Stimulated activated CD4-positive, alpha-beta T cell treated with anti-CD3 and anti-CD28 coated beads, Interleukin-2, amount 100 ng/mL, for 48 hours (primary cell): Measurements from ENCODE around the gene FFAR1.

Experiments used
- DNase-seq, 2 donors: peaks; one replicate each; pipeline ENCODE4 v3.0.0-alpha.2; 2020

Gene FFAR1, protein sequence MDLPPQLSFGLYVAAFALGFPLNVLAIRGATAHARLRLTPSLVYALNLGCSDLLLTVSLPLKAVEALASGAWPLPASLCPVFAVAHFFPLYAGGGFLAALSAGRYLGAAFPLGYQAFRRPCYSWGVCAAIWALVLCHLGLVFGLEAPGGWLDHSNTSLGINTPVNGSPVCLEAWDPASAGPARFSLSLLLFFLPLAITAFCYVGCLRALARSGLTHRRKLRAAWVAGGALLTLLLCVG (N-terminal part only)

DNA sequence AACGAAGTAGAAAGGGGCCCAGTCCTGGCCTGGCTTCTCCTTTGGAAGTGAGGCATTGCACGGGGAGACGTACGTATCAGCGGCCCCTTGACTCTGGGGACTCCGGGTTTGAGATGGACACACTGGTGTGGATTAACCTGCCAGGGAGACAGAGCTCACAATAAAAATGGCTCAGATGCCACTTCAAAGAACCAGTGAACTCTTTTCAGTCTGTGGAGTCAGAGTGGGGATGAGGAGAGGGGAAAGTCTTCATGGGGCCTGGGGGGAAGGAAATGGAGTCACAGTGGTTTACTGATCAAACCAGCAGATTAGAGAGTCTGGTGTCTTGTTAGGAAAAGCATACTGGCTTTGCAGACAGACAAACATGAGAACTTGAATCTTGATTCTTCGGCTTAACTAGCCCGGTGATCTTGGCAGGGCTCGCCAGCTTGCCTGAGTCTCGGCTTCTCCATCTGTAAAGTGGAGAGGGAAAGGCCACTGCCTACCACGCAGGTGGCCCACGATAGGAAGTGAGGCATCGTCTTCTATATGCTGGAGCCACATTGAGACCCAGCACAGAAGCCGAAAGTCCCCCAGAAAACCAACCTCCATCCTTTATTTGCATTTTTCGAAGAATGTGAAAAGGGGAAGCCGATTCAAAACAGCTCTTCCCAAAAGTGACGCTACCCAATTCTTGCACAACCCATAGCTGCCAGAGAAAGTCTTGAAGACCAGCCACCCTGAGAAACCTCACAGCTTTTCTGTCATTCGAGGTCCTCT is at the start of gene FFAR1:
Gene FFAR1 (plus strand): TSS at position 732 of the 759 bp plus-strand sequence. CDS start 3,650 bp downstream, outside the sequence.
- DNase-seq: peak; percentile 37 to 55

- DNase-seq: no peak
Measured at GRCh38 chr19:35297922-35298321, 49.8 kb upstream of the FFAR1 start.

DNA sequence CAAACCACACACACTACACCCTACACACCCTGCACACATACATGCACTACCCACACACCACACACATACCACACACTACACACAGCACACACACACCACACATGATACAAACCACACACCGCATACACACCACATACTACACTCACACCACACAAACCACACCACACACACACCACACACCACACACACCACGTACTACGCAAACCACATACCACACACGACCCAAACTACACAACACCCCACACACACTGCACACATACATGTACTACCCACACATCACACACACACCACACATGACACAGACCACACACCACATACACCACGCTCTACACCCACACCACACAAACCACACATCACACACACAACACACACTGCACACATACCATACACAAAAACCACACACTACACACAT is 49.1 kb upstream of the FFAR1 start:
- DNase-seq: no peak

DNA sequence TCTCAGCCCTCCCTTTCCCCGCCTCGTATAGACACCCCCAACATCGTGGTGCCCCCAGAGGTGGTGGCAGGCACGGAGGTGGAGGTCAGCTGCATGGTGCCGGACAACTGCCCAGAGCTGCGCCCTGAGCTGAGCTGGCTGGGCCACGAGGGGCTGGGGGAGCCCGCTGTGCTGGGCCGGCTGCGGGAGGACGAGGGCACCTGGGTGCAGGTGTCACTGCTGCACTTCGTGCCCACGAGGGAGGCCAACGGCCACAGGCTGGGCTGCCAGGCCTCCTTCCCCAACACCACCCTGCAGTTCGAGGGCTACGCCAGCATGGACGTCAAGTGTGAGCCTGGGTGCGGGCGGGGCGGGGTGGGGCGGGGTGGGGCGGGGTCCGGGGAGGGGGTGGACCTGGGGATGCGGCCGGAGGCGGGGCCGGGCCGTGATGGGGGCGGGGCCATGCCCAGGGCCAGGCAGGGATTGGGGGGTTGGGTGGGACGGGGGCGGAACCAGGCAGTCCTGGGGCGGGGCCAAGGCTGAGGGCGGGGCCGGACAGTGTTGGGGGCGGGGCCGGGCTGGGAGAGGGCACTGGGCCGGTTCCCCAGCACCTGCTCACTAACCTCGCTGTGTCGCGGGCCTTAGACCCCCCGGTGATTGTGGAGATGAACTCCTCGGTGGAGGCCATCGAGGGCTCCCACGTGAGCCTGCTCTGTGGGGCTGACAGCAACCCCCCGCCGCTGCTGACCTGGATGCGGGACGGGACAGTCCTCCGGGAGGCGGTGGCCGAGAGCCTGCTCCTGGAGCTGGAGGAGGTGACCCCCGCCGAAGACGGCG is 48.0 kb upstream of the FFAR1 start:
- DNase-seq: peak in 1 of 2 donors; percentile 21

DNA sequence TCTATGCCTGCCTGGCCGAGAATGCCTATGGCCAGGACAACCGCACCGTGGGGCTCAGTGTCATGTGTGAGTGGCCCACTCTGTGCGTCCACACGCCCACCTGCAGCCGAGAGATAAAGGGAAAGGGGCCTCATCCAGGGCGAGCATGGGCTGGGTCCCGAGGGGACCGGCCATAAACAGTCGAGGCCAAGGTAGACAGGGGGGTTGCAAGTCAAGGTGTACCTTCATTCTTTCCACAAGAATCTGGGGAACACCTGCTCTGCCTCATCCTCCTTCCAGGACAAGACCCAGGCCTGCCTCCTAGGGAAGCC is 47.4 kb upstream of the FFAR1 start:
- DNase-seq: no peak

- no peak for DNase-seq
Measured at GRCh38 chr19:35301961-35302360, 45.7 kb upstream of the FFAR1 start.

DNA sequence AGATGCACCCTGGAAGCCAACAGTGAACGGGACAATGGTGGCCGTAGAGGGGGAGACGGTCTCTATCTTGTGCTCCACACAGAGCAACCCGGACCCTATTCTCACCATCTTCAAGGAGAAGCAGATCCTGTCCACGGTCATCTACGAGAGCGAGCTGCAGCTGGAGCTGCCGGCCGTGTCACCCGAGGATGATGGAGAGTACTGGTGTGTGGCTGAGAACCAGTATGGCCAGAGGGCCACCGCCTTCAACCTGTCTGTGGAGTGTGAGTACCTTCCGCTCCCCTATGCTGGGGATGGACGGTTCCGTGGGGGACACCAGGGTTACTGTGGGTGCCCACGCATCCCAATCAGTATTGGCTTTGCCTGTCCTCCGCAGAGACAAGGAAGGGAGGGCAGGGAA is 45.3 kb upstream of the FFAR1 start:
- no peak for DNase-seq

DNA sequence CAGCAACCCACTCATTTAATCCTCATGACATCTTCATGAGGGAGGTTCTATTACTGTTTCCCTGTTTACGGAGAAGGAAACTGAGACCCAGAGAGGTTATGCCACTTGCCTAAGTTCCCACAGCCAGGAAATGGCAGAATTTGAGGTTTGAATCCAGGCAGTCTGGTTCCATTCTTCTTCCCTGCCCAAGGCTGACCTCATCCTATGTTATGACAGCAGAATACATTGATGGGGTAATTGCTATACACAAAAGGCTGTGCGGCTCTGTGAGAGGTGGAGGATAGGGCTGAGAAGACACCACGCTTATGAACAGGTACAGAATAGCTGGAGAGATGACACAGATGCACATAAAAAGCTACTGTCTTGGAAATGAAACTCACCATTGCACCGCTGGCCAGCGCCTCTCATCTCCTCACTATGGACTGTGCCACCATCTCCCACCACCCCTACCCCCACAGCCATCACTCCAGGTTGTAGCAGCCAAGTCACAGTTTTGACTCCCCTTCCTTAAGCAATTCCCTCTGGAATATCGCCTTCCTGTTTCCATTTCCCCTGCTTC is 44.3 kb upstream of the FFAR1 start:
- no peak for DNase-seq

DNA sequence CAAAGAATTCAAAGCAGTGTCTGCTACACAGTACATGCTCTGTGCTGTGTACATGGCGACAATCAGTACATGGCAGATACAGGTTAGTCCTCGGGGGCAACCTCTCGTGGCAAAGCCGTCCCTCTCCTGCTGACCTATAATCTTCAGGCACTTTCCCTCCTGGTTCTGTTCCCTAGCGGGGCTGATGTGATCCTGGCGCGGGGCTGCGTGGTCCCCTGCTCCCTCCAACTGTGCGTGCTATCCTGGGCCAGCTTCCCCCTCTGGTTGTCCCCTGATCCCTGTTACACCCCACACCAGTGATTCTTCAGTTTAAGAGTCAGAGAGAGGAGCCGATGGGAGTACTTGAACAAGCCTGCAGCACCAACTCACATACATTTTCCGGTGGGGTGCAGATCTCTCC is 43.7 kb upstream of the FFAR1 start:
- DNase-seq: no peak

DNA sequence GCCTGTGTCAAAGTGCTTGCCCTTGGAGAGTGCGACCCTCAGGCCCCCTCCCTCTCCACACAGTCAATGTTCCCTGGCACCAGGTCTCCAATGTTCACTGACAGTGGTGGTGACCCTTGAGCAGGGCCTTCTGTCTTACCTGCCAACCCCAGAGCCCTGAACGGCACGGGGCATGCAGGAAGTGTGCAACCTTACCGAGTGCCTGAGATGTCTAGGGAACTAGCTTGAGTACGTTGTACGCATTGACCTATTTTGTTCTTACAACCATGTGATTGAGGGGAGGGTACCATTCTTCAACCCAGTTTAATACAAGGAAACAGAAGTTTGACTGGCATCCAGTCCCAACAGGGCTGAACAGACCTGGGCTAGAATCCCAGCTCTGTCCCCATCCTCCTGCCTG is 42.5 kb upstream of the FFAR1 start:
- no peak for DNase-seq

- DNase-seq: no peak
Measured at GRCh38 chr19:35306473-35307246, 41.0 kb upstream of the FFAR1 start.

GRCh38 chr19:35307931-35308330 is 39.8 kb upstream of the FFAR1 start:
- no peak for DNase-seq

DNA sequence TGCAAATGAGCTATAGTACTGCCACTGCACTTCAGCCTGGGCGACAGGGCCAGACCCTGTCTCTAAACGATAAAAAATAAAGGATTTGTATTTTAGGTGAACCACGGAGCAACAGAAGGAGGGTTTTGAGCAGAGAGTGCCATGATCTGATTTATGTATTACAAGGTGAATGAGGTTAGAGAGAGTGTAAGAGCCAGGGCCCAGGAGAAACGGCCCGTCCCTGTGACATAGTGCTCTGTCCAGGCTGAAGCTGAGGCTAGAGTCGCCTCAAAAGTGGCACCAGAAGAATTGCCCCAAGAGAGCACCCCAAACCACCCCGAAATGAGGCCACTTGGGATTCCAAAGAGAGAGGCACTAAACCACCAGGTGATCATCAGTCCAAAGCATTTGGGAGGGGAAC is 38.8 kb upstream of the FFAR1 start:
- no peak for DNase-seq

- no peak for DNase-seq
Measured at GRCh38 chr19:35309481-35310279, 38.0 kb upstream of the FFAR1 start.

- no peak for DNase-seq
Measured at GRCh38 chr19:35310331-35310730, 37.4 kb upstream of the FFAR1 start.

DNA sequence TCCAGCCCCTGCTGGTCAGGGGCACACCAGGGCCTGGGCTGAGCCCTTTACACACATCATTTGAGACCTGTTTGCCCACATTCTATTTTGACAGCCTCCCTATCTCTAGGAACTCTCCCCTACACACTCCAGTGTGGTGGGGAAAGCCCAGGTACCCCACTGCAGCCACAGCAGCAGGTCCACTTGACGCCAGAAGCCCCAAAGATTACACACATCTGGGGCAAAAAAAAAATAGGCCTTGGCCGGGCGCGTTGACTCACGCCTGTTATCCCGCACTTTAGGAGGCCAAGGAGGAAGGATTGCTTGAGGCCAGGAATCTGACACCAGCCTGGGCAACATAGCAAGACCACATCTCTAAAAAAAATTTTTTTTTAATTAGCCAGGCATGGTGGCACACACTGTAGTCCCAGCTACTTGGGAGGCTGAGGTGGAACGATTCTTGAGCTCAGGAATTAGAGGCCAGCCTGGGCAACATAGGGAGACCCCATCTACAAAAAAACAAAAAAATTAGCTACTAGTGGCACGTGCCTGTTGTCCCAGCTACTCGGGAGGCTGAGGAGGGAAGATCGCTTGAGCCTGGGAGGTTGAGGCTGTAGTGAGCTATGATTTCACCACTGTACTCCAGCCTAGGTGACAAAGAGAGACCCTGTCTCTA is 36.8 kb upstream of the FFAR1 start:
- no peak for DNase-seq

DNA sequence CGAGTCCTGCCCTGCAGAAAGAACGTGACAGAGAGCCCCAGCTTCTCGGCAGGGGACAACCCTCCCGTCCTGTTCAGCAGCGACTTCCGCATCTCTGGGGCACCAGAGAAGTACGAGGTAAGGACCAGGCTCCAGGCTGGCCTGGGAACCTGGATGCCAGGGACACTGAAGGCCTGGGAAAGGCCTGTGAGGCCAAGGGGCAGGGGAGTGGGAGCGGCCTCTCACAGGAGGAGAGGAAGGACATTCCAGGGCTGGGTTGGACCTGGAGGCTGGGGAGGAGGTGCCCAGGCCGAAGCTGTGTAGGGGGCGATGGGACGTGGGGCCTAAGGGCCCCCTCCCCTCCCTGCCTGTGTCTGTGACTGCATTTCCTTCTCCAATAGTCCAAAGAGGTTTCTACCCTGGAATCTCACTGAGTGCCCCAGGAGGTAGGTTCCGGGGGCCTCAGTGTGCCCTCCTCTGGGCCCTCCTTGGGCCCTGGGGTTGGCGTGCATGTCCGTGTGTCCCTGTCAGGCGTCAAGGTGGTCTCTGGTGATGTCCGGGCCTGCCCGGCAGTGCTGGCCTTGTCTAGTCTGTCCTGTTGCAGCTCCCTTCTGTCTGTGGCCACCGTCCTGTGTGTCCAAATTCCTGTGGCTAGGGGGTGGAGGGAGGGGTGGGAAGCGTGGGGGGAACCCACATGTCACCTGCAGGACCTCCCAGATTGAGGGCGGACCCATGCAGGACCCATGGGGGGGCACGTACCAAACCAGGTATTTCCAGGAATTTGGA is 35.6 kb upstream of the FFAR1 start:
- no peak for DNase-seq

GRCh38 chr19:35313587-35313986 is 34.1 kb upstream of the FFAR1 start:
- DNase-seq: no peak

DNA sequence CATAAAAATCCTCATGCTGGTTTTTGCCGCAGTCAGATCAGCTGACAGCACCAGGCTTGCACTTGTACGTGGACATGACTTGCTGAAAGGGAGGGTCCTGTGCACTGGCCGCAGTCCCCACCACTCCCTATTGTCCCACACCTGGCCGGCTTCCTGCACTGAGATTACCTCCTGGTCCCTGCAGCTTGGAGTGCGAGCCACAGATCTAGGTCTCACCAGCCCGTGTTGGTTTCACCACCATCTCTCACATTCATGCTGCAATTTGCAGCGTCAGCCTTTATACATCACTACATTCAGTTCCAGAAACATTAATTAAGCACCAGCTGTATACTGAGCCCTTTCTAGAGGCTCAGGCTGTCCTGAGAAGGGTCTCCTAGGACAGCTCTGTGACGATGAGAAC is 33.7 kb upstream of the FFAR1 start:
- no peak for DNase-seq

DNA sequence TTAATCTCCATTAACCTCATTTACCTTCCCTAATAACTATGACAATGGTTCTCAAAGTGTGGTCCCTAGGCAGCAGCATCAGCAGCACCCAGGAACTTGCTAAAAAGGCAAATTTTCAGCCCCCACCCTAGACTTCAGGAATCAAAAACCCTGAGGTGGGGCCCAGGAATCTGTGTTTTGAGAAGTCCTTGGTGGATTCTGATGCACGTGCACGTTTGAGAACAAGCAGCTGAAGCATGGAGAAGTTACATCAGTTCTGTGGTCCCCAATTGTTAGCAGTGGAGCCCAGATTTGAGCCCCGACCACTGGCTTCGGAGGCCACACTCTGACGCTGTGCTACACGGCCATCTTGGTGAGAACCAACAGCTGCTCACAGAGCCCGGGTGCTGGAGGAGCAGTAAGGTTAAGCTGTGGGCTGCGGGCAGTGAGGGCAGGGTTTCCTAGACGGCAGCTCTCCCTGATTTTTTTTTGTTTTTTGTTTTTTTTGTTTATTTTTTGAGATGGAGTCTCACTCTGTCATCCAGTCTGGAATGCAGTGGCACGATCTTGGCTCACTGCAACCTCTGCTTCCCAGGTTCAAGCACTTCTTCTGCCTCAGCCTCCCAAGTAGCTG is 32.7 kb upstream of the FFAR1 start:
- DNase-seq: no peak
